ENCODE data around the gene LLPH. TPM values are rescaled to one million over a fixed set of nuclear protein-coding genes. Genes with fewer than 3 reads are reported as not detected.

The LLPH gene
- total RNA-seq, 1 experiment from 2014 or later, result 31.5 TPM

GRCh38 chr12:66118240-66118891 is 12.2 kb downstream of the LLPH start (continued):
- TF ChIP-seq ZNF425 (CRISPR knock-in tag; conservative IDR thresholded peaks at IDR 0.05), result no peak
- TF ChIP-seq CBFB (CRISPR knock-in tag; IDR thresholded peaks at IDR 0.05; ENCODE audit: low read depth), result no peak
- no peak for TF ChIP-seq TEAD1 (CRISPR knock-in tag; IDR thresholded peaks at IDR 0.05)
- TF ChIP-seq IRF2 (CRISPR knock-in tag; IDR thresholded peaks at IDR 0.05; ENCODE audit: borderline replicate concordance, low read depth), result no peak
- no peak for TF ChIP-seq ZNF317 (CRISPR knock-in tag; IDR thresholded peaks at IDR 0.05; ENCODE audit: borderline replicate concordance, low read depth)
- no peak for TF ChIP-seq ZNF416 (CRISPR knock-in tag; IDR thresholded peaks at IDR 0.05)
- no peak for TF ChIP-seq PRRX2 (CRISPR knock-in tag; IDR thresholded peaks at IDR 0.05)

GRCh38 chr12:66117242-66117641 is 13.3 kb downstream of the LLPH start:
- TF ChIP-seq ELF4 (CRISPR knock-in tag; IDR thresholded peaks at IDR 0.05; ENCODE audit: low read depth) (no peak), TEAD1 (CRISPR knock-in tag; IDR thresholded peaks at IDR 0.05) (no peak), NFE2L1 (CRISPR knock-in tag; IDR thresholded peaks at IDR 0.05) (no peak), ZNF512 (CRISPR knock-in tag; IDR thresholded peaks at IDR 0.05; ENCODE audit: borderline replicate concordance) (no peak), E2F4 (CRISPR knock-in tag; IDR thresholded peaks at IDR 0.05; ENCODE audit: borderline replicate concordance, low read depth) (no peak), ATF6 (CRISPR knock-in tag; IDR thresholded peaks at IDR 0.05) (no peak), RELA (CRISPR knock-in tag; IDR thresholded peaks at IDR 0.05; ENCODE audit: borderline replicate concordance) (no peak), FOXP4 (CRISPR knock-in tag; IDR thresholded peaks at IDR 0.05) (no peak), RORB (CRISPR knock-in tag; IDR thresholded peaks at IDR 0.05) (no peak), IRF2 (CRISPR knock-in tag; IDR thresholded peaks at IDR 0.05; ENCODE audit: borderline replicate concordance, low read depth) (no peak), NR1H2 (CRISPR knock-in tag; IDR thresholded peaks at IDR 0.05) (no peak), E2F1 (CRISPR knock-in tag; IDR thresholded peaks at IDR 0.05) (no peak), KAT7 (CRISPR knock-in tag; IDR thresholded peaks at IDR 0.05; ENCODE audit: borderline replicate concordance) (no peak), ETV6 (CRISPR knock-in tag; IDR thresholded peaks at IDR 0.05) (no peak), TEAD4 (CRISPR knock-in tag; IDR thresholded peaks at IDR 0.05) (no peak), ZNF138 (CRISPR knock-in tag; conservative IDR thresholded peaks at IDR 0.05) (no peak), ZBTB21 (CRISPR knock-in tag; IDR thresholded peaks at IDR 0.05; ENCODE audit: borderline replicate concordance) (no peak), NFYB (CRISPR knock-in tag; conservative IDR thresholded peaks at IDR 0.05; ENCODE audit: low read depth) (no peak), NR3C1 (CRISPR knock-in tag; conservative IDR thresholded peaks at IDR 0.05; ENCODE audit: low read depth) (no peak), FOXP1 (CRISPR knock-in tag; IDR thresholded peaks at IDR 0.05; ENCODE audit: borderline replicate concordance) (no peak)
- Mint-ChIP-seq H3K9me3 (no peaks in the 10 kb centered on the region; the same call in 1 of the 2 replicates), H3K27ac (no peak overlapping the region), H3K27me3 (ENCODE audit: low read depth) (no peaks in the 10 kb centered on the region), H3K36me3 (peaks cover 4% of the 10 kb centered on the region), H3K4me1 (peaks cover 7% of the 10 kb centered on the region), H3K4me3 (no peak overlapping the region)
- DNase-seq (ENCODE audit: low spot score), result no peak
- no peak for ATAC-seq
- CTCF ChIA-PET, result no interaction called here
- POLR2A ChIA-PET, result no interaction called here

Measured in WTC11 (cell line).